Smooth muscle cell (in vitro differentiated cells): ENCODE measurements around the gene CHRNA5. TPM values are rescaled to one million over a fixed set of nuclear protein-coding genes. Genes with fewer than 3 reads are reported as not detected.

ENCODE experiments used
- DNase-seq: peaks from one replicate; lab custom pipeline; 2025; ENCODE audit not compliant: unreplicated experiment; lab: John Stamatoyannopoulos, UW
- H2AFZ ChIP-seq: fragments of 200-600 bp; sonication (generic); 2 replicates; pipeline ENCODE4 v1.6.0; 2016; ENCODE audit warnings: antibody characterized with exemption, low read depth, mild to moderate bottlenecking
- H3F3A ChIP-seq: fragments of 200-600 bp; sonication (generic); 2 replicates; pipeline ENCODE4 v1.6.0; 2017; ENCODE audit warnings: antibody characterized with exemption, low read depth
- H3K27ac ChIP-seq: fragments of 200-600 bp; sonication (generic); 2 replicates; pipeline ENCODE4 v1.5.1; 2016; ENCODE audit warnings: low read depth, mild to moderate bottlenecking
- H3K27me3 ChIP-seq: fragments of 200-600 bp; sonication (generic); 2 replicates; pipeline ENCODE4 v1.6.1; 2016; ENCODE audit warnings: low read depth, mild to moderate bottlenecking
- H3K36me3 ChIP-seq: fragments of 200-600 bp; sonication (generic); 2 replicates; pipeline ENCODE4 v1.5.1; 2016; ENCODE audit warnings: low read depth
- H3K4me1 ChIP-seq: fragments of 200-600 bp; sonication (generic); 2 replicates; pipeline ENCODE4 v1.5.1; 2016; ENCODE audit warnings: low read depth
- H3K4me2 ChIP-seq: fragments of 200-600 bp; sonication (generic); 2 replicates; pipeline ENCODE4 v1.6.0; 2016; ENCODE audit warnings: mild to moderate bottlenecking
- H3K4me3 ChIP-seq: fragments of 200-600 bp; sonication (generic); 2 replicates; pipeline ENCODE4 v1.5.1; 2016; ENCODE audit warnings: mild to moderate bottlenecking
- H3K79me2 ChIP-seq: fragments of 200-600 bp; sonication (generic); 2 replicates; pipeline ENCODE4 v1.6.0; 2016; ENCODE audit warnings: low read depth, mild to moderate bottlenecking
- H3K9ac ChIP-seq: fragments of 200-600 bp; sonication (generic); 2 replicates; pipeline ENCODE4 v1.6.0; 2016; ENCODE audit warnings: low read depth
- H3K9me3 ChIP-seq: fragments of 200-600 bp; sonication (generic); replicated peaks from 2 replicates; pipeline ENCODE4 v1.5.1; 2016; ENCODE audit warnings: low read depth
- H4K20me1 ChIP-seq: fragments of 200-600 bp; sonication (generic); 2 replicates; pipeline ENCODE4 v1.6.0; 2016; ENCODE audit warnings: low read depth
- CTCF ChIP-seq: fragments of 200-600 bp; sonication (generic); IDR thresholded peaks from 2 replicates; pipeline ENCODE4 v1.5.1; 2017; ENCODE audit warnings: borderline replicate concordance, mild to moderate bottlenecking, antibody characterized with exemption; ENCODE audit not compliant: insufficient read depth, poor library complexity, severe bottlenecking
- whole genome bisulfite sequencing: methylation state at CpG from one replicate; pipeline ENCODE4 v1.1.7; 2016; ENCODE audit warnings: low lambda C conversion rate; 5-methylcytosine and 5-hydroxymethylcytosine counted together
- polyA plus RNA-seq: library from polyadenylated mRNA; unstranded; fragments of >200 nt; fragmentation: Nextera tagmentation; extraction: Ambion mirVana; gene quantifications from 2 replicates; pipeline ENCODE4 v1.2.1, GENCODE V29; 2016
- total RNA-seq: library from RNA; depleted of rRNA; stranded (reverse); fragments of >200 nt; gene quantifications from 2 replicates; pipeline ENCODE4 v1.2.3, GENCODE V29; 2014

CHRNA5 gene
- total and polyA plus RNA-seq, 2 experiments from 2014 or later, result 0.85 to 2.4 TPM

GRCh38 chr15:78626381-78626995, 61.2 kb downstream of the CHRNA5 start:
- 87% methylated on average over 6 of the region's 6 CpGs for WGBS

GRCh38 chr15:78627348-78627747, 62.0 kb downstream of the CHRNA5 start:
- H2AFZ ChIP-seq, result no peak overlapping the region

More at GRCh38 chr15:78626381-78626995, 61.2 kb downstream of the CHRNA5 start:
- Histone ChIP-seq H3K4me3 (no peak overlapping the region), H3K9ac (no peak overlapping the region), H4K20me1 (no peaks in the 10 kb centered on the region), H3K4me1 (no peaks in the 10 kb centered on the region), H3K79me2 (no peaks in the 10 kb centered on the region), H3K27me3 (peaks cover 71% of the 10 kb centered on the region), H3K9me3 (no peaks in the 10 kb centered on the region), H3K4me2 (no peak overlapping the region), H3F3A (no peaks in the 10 kb centered on the region), H3K36me3 (no peaks in the 10 kb centered on the region), H3K27ac (no peak overlapping the region), H2AFZ (no peak overlapping the region)
- TF ChIP-seq CTCF, result no peak
- DNase-seq, result no peak

GRCh38 chr15:78628227-78628626, 62.9 kb downstream of the CHRNA5 start:
- no peak overlapping the region for H3K4me3 ChIP-seq
- no peak for DNase-seq
- H3K79me2 ChIP-seq, result no peaks in the 10 kb centered on the region
- H4K20me1 ChIP-seq, result no peaks in the 10 kb centered on the region
- no peaks in the 10 kb centered on the region for H3K4me1 ChIP-seq
- H2AFZ ChIP-seq, result no peak overlapping the region
- no peak for TF ChIP-seq CTCF
- 88% methylated on average over 6 of the region's 6 CpGs for WGBS
- no peak overlapping the region for H3K9ac ChIP-seq
- H3K4me2 ChIP-seq, result no peak overlapping the region
- peaks cover 54% of the 10 kb centered on the region for H3K27me3 ChIP-seq
- H3K36me3 ChIP-seq, result no peaks in the 10 kb centered on the region
- H3K9me3 ChIP-seq, result no peaks in the 10 kb centered on the region
- H3F3A ChIP-seq, result no peaks in the 10 kb centered on the region
- no peak overlapping the region for H3K27ac ChIP-seq

More at GRCh38 chr15:78627348-78627747, 62.0 kb downstream of the CHRNA5 start:
- Histone ChIP-seq H3K4me2 (no peak overlapping the region), H3K27ac (no peak overlapping the region), H4K20me1 (no peaks in the 10 kb centered on the region), H3K9me3 (no peaks in the 10 kb centered on the region), H3K79me2 (no peaks in the 10 kb centered on the region), H3K27me3 (peaks cover 62% of the 10 kb centered on the region), H3K36me3 (no peaks in the 10 kb centered on the region), H3F3A (no peaks in the 10 kb centered on the region), H3K4me3 (no peak overlapping the region), H3K9ac (no peak overlapping the region), H3K4me1 (no peaks in the 10 kb centered on the region)
- TF ChIP-seq CTCF, result no peak
- no peak for DNase-seq
- WGBS, result 92% methylated on average over 8 of the region's 8 CpGs
